GM12891 (cell line): ENCODE measurements around the gene ADAMTS20.

Experiments used
- POLR2A ChIP-seq: IDR thresholded peaks from 2 replicates; pipeline ENCODE4 v1.6.1; 2011; ENCODE audit warnings: low read depth, low read length, control low read depth
- TAF1 ChIP-seq: IDR thresholded peaks from 2 replicates; pipeline ENCODE4 v1.6.1; 2011; ENCODE audit warnings: low read depth, low read length, control low read depth

DNA sequence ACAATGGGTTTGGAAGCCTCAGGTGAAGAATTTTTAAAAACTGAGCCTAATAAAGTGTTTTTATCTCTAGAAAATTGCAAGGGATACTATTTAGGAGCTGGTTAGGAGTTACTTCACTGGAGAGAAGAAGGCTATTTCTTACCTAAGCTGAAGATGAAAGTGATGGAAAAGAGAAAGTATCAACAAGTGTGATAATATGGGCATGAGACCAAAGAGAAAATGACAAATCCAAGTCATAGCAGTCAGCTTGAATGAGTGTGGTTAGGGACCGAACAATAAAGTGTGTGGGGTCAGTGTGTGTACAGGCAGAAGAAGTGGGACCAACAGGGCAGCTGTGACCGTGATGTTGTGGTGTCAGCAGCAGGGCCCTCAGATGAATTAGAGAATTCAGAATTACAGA, 24.2 kb upstream of the ADAMTS20 start:
- TF ChIP-seq POLR2A (no peak), TAF1 (no peak)
